ENCODE data around the gene ELAVL3. TPM values are rescaled to one million over a fixed set of nuclear protein-coding genes. Genes with fewer than 3 reads are reported as not detected.
"Not testable (repeated sequence)": the region's sequence is repeated elsewhere in the genome, so short reads cannot be mapped to it uniquely, and the experiment has no call there.

The ELAVL3 gene
- total RNA-seq, 1 donor from 2014 or later = not detected

- ChIA-PET CTCF (no interaction called here), POLR2A (no interaction called here)
- H3K27me3 Mint-ChIP-seq = peaks cover 25% of the 10 kb centered on the region
These were observed 1.6 kb downstream of the ELAVL3 start for GRCh38 chr19:11479090-11479897.

GRCh38 chr19:11478167-11479089 is 2.4 kb downstream of the ELAVL3 start:
- Mint-ChIP-seq H3K27ac (no peak overlapping the region), H3K9me3 (no peaks in the 10 kb centered on the region), H3K4me1 (peaks cover 28% of the 10 kb centered on the region), H3K36me3 (ENCODE audit: low read depth) (no peaks in the 10 kb centered on the region), H3K4me3 (no peak overlapping the region), H3K27me3 (peaks cover 22% of the 10 kb centered on the region)
- DNase-seq (no peak), ATAC-seq (ENCODE audit: low read depth) (no peak)
- TF ChIP-seq, protein P1, sequence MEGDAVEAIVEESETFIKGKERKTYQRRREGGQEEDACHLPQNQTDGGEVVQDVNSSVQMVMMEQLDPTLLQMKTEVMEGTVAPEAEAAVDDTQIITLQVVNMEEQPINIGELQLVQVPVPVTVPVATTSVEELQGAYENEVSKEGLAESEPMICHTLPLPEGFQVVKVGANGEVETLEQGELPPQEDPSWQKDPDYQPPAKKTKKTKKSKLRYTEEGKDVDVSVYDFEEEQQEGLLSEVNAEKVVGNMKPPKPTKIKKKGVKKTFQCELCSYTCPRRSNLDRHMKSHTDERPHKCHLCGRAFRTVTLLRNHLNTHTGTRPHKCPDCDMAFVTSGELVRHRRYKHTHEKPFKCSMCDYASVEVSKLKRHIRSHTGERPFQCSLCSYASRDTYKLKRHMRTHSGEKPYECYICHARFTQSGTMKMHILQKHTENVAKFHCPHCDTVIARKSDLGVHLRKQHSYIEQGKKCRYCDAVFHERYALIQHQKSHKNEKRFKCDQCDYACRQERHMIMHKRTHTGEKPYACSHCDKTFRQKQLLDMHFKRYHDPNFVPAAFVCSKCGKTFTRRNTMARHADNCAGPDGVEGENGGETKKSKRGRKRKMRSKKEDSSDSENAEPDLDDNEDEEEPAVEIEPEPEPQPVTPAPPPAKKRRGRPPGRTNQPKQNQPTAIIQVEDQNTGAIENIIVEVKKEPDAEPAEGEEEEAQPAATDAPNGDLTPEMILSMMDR (IDR thresholded peaks at IDR 0.05) = no peak
- intact Hi-C loops (cut with micrococcal nuclease) = no loop called here
- ChIA-PET CTCF (no interaction called here), POLR2A (no interaction called here)

More at GRCh38 chr19:11479090-11479897, 1.6 kb downstream of the ELAVL3 start:
- intact Hi-C loops (cut with micrococcal nuclease) = no loop called here
- H3K27ac Mint-ChIP-seq = no peak overlapping the region
- TF ChIP-seq, protein P1 (IDR thresholded peaks at IDR 0.05) = no peak
- DNase-seq = no peak
- H3K4me1 Mint-ChIP-seq = peaks cover 28% of the 10 kb centered on the region
- peaks cover 4% of the 10 kb centered on the region for H3K36me3 Mint-ChIP-seq (ENCODE audit: low read depth)
- no peaks in the 10 kb centered on the region for H3K9me3 Mint-ChIP-seq
- no peak overlapping the region for H3K4me3 Mint-ChIP-seq
- no peak for ATAC-seq (ENCODE audit: low read depth)

DNA sequence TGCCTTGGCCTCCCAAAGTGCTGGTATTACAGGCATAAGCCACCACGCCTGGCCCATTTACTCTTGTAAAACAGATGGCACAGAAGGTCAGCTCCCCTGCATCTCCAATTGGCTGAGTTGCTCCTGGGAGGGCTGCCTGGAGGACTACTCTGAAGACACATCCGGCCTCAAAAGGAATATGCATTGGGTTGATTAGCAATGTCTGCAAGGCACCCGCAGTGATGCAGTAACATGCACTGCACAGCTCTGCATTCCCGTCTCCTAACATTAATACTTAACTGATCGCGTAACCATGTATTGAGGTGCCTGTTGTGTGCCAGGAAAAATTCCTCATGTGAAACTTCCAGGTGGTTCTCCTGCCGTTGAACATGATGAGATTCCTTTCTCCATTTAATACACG is 5.0 kb downstream of the ELAVL3 start:
- TF ChIP-seq, protein P1 (IDR thresholded peaks at IDR 0.05) = no peak
- DNase-seq (no peak), ATAC-seq (ENCODE audit: low read depth) (no peak)
- Mint-ChIP-seq H3K4me3 (no peak overlapping the region), H3K27me3 (peaks cover 14% of the 10 kb centered on the region), H3K36me3 (ENCODE audit: low read depth) (no peaks in the 10 kb centered on the region), H3K9me3 (no peaks in the 10 kb centered on the region), H3K27ac (no peak overlapping the region), H3K4me1 (peaks cover 10% of the 10 kb centered on the region)
- POLR2A ChIA-PET = interaction anchor here (0.6 kb wide), 1 partner anchor 597 kb away, joined by 3 read pairs; no protein-coding TSS in a partner anchor
- CTCF ChIA-PET = no interaction called here
- intact Hi-C loops (cut with micrococcal nuclease) = no loop called here

GRCh38 chr19:11475343-11475742 is 5.5 kb downstream of the ELAVL3 start:
- POLR2A ChIA-PET = interaction anchor here (0.6 kb wide), 1 partner anchor 597 kb away, joined by 3 read pairs; no protein-coding TSS in a partner anchor
- ATAC-seq (ENCODE audit: low read depth); intact Hi-C loops (cut with micrococcal nuclease); H3K4me3 Mint-ChIP-seq; H3K27ac Mint-ChIP-seq; CTCF ChIA-PET; DNase-seq; H3K36me3 Mint-ChIP-seq (ENCODE audit: low read depth); H3K9me3 Mint-ChIP-seq: not testable (repeated sequence)
- Mint-ChIP-seq H3K4me1 (peaks cover 10% of the 10 kb centered on the region), H3K27me3 (peaks cover 14% of the 10 kb centered on the region)

GRCh38 chr19:11473725-11474124 is 7.1 kb downstream of the ELAVL3 start:
- no peak overlapping the region for H3K27ac Mint-ChIP-seq
- ATAC-seq (ENCODE audit: low read depth) = no peak
- no peak overlapping the region for H3K4me3 Mint-ChIP-seq
- peaks cover 5% of the 10 kb centered on the region for H3K4me1 Mint-ChIP-seq
- ChIA-PET POLR2A (no interaction called here), CTCF (no interaction called here)
- TF ChIP-seq, protein P1 (IDR thresholded peaks at IDR 0.05) = no peak
- intact Hi-C loops (cut with micrococcal nuclease) = no loop called here
- DNase-seq = no peak
- H3K36me3 Mint-ChIP-seq (ENCODE audit: low read depth) = no peaks in the 10 kb centered on the region
- H3K27me3 Mint-ChIP-seq = peaks cover 9% of the 10 kb centered on the region
- no peaks in the 10 kb centered on the region for H3K9me3 Mint-ChIP-seq

DNA sequence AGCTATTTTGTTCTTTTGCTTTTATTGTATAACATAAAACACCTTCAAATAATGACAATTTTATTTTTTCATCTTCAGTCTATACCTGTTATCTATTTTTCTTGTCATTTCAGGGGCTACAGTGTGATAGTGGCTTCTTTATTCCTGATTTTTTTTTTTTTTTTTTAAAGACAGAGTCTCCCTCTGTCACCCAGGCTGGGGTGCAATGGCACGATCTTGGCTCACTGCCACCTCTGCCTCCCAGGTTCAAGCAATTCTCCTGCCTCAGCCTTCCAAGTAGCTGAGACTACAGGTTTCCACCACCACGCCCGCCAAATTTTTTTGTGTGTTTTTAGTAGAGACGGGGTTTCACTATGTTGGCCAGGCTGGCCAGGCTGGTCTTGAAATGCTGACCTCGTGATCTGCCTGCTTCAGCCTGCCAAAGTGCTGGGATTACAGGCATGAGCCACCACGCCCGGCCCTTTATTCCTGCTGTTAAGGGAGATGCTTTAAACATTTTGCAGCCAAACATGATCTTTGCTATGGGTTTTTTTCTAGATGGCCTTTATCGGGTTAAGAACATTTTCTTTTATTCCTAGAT is 12.5 kb downstream of the ELAVL3 start:
- H3K9me3 Mint-ChIP-seq; DNase-seq; intact Hi-C loops (cut with micrococcal nuclease); H3K4me1 Mint-ChIP-seq; H3K4me3 Mint-ChIP-seq; ATAC-seq (ENCODE audit: low read depth); H3K36me3 Mint-ChIP-seq (ENCODE audit: low read depth); H3K27me3 Mint-ChIP-seq; POLR2A ChIA-PET; H3K27ac Mint-ChIP-seq: not testable (repeated sequence)
- CTCF ChIA-PET = interaction anchor here (0.7 kb wide), 1 partner anchor 122 kb away, joined by 3 read pairs; the partner anchor contains the start of gene CCDC159

Data from activated B cell treated with CpG ODN at 0.5 μM for 24 hours (primary cell).